GM19328 (cell line): ENCODE results near the gene HMGCL.
"Not testable (repeated sequence)": the region's sequence is repeated elsewhere in the genome, so short reads cannot be mapped to it uniquely, and the experiment has no call there.

Experiments used
- ATAC-seq: cut with Tn5 transposase; IDR thresholded peaks from one replicate; pipeline ENCODE4 v1.9.1; 2021; ENCODE audit warnings: mild to moderate bottlenecking, moderate library complexity; ENCODE audit not compliant: unreplicated experiment

The HMGCL gene

GRCh38 chr1:23827717-23828116 is 2.5 kb upstream of the HMGCL start:
- ATAC-seq = no peak

GRCh38 chr1:23826590-23826989 is 1.4 kb upstream of the HMGCL start:
- not testable (repeated sequence) for ATAC-seq

- peak; percentile 54 for ATAC-seq
Measured at GRCh38 chr1:23825762-23826522, 713 bp upstream of the HMGCL start.

- ATAC-seq = no peak
Measured at GRCh38 chr1:23824711-23825075, 536 bp downstream of the HMGCL start.

- ATAC-seq = no peak
Measured at GRCh38 chr1:23823767-23824166, 1.5 kb downstream of the HMGCL start.

- no peak for ATAC-seq
Measured at GRCh38 chr1:23817633-23818032, 7.6 kb downstream of the HMGCL start.

GRCh38 chr1:23816906-23817305 is 8.3 kb downstream of the HMGCL start:
- ATAC-seq = no peak

GRCh38 chr1:23816361-23816760 is 8.9 kb downstream of the HMGCL start:
- ATAC-seq = no peak

GRCh38 chr1:23814016-23814415 is 11.2 kb downstream of the HMGCL start:
- ATAC-seq = no peak

- ATAC-seq = no peak
Measured at GRCh38 chr1:23810818-23811540, 14.2 kb downstream of the HMGCL start.

GRCh38 chr1:23809751-23810171 is 15.5 kb downstream of the HMGCL start:
- no peak for ATAC-seq

- no peak for ATAC-seq
Measured at GRCh38 chr1:23807453-23807852, 17.8 kb downstream of the HMGCL start.

- ATAC-seq = no peak
Measured at GRCh38 chr1:23806280-23806679, 18.9 kb downstream of the HMGCL start.

GRCh38 chr1:23805025-23805424 is 20.2 kb downstream of the HMGCL start:
- no peak for ATAC-seq

- no peak for ATAC-seq
Measured at GRCh38 chr1:23804183-23804835, 20.9 kb downstream of the HMGCL start.

GRCh38 chr1:23803674-23804073 is 21.6 kb downstream of the HMGCL start:
- ATAC-seq = no peak

- not testable (repeated sequence) for ATAC-seq
Measured at GRCh38 chr1:23802809-23803342, 22.4 kb downstream of the HMGCL start.

GRCh38 chr1:23801876-23802275 is 23.4 kb downstream of the HMGCL start:
- ATAC-seq = no peak

GRCh38 chr1:23801338-23801748 is 23.9 kb downstream of the HMGCL start:
- no peak for ATAC-seq

- peak; percentile 75 for ATAC-seq
Measured at GRCh38 chr1:23800400-23801337, 24.6 kb downstream of the HMGCL start, which contains the start of gene GALE. GALE (minus strand) TSS chr1:23800754; CDS start chr1:23799007, 1,747 bp downstream.
